ENCODE results near the gene SMIM36. TPM values are rescaled to one million over a fixed set of nuclear protein-coding genes. Genes with fewer than 3 reads are reported as not detected.
"Not testable (repeated sequence)": the region's sequence is repeated elsewhere in the genome, so short reads cannot be mapped to it uniquely, and the experiment has no call there.

SMIM36 gene
- not detected in 2 replicates for total RNA-seq

GRCh38 chr17:55510986-55511721 is at the start of gene SMIM36:
TSS of gene SMIM36 (minus strand) at chr17:55511452.
- no peak for DNase-seq (ENCODE audit: extremely low read depth, low read depth, low spot score)

DNA sequence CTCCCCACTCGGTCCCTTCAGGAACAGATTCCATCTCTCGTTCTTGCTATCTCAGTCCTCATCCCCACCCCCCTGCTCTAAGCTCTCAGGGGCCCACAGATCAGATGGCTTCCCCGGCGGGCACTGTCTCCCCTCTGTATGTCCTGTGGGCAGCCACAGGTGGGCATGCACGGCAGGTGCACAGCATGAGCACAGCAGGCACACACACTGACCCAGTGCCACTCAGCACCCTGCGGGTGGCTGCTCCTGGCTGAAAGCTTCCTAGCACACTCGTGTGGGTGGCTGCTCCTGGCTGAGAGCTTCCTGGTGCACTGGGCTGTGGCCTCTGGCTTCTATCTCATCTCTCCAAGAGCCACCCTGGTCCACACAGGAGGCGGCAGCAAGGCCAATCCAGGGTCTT is 44.5 kb upstream of the SMIM36 start:
- DNase-seq (ENCODE audit: extremely low read depth, low read depth, low spot score) = no peak

DNA sequence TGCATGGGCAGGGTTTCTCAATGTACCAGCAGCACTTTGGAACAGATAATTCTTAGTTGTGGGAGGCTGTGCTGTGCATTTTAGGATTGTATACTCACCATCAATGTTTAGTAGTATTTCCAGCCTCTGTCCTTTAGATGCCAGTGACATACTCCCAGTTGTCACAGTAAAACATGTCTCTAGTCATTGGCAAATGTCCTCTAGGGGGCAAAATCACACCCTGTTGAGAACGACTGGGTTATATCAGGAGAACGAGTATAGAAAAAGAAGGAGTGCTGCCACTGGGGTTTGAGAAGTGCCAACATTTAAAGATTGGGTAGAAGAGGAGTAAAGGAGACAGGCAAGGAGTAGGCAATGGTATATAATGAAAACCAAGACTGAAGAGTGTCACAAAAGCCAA is 37.9 kb upstream of the SMIM36 start:
- no peak for DNase-seq (ENCODE audit: extremely low read depth, low read depth, low spot score)

GRCh38 chr17:55546991-55547664 is 35.9 kb upstream of the SMIM36 start:
- DNase-seq (ENCODE audit: extremely low read depth, low read depth, low spot score) = no peak

DNA sequence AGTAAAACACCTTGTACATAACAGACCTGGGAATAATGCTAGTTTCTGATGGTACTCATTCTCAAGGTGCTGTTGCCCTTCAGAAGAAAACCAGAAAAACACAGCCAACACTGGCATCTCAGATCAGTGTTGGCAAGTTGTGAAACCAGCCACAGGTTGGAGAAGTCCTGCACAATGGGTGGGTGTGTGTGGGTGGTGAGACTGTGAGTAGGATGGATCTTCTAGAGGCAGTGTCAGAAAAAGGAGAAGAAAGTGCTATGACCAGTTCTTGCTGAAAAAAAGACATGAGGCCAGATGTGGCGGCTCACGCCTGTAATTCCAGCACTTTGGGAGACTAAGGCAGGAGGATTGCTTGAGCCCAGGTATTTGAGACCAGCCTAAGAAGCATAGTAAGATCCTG is 35.2 kb upstream of the SMIM36 start:
- DNase-seq (ENCODE audit: extremely low read depth, low read depth, low spot score) = no peak

- no peak for DNase-seq (ENCODE audit: extremely low read depth, low read depth, low spot score)
Observed at GRCh38 chr17:55545806-55546205, 34.6 kb upstream of the SMIM36 start.

DNA sequence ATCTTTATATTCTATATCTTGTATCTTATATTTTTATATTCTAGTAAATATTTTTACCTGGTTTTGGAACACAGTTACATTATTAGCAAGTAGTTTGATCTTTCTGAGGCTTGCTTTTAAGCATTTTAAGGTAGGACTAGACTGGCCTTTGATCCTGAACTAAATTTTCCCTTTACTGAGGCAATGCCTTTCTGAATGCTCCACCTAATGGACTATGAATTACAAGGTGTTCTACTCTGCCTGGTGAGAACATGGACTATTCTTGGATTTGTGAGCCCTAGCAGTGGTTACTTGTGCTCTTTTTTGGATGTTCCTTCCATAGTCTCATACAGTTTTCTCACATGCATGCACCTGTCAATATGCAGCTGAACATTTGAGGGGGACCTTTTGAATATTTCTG is 32.5 kb upstream of the SMIM36 start:
- no peak for DNase-seq (ENCODE audit: extremely low read depth, low read depth, low spot score)

DNA sequence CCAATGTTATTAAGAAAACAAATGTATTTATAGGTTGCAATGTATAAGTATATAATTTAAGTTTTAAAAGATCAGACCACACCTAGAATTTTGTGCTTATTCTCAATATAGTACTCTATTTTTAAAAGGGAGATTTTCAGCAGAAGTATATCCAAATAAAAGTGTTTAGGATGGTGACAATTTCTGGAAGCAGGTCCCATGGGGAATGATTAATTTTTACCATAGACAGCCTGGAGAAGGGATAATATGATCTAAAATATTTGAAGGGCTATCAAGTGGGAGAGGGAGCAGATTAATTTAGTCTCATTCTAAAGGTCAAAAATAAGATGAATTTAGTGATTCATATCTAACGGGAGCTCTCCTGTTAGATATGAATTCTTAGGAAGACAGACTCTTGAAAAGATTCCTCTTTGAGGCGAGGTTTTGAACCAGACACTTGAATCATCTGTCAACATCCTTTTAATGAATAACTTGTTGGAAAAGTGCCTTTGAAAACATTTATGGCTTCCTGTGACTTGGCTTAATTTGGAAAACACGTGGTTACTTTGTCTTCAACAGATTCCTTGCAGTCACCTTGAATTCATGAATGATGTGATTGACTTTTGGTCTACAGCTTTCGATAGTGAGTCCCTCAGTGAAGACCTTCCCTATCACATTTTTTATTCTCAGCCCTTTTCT is 29.3 kb upstream of the SMIM36 start:
- DNase-seq (ENCODE audit: extremely low read depth, low read depth, low spot score) = no peak

GRCh38 chr17:55536205-55536604 is 25.0 kb upstream of the SMIM36 start:
- DNase-seq (ENCODE audit: extremely low read depth, low read depth, low spot score) = no peak

DNA sequence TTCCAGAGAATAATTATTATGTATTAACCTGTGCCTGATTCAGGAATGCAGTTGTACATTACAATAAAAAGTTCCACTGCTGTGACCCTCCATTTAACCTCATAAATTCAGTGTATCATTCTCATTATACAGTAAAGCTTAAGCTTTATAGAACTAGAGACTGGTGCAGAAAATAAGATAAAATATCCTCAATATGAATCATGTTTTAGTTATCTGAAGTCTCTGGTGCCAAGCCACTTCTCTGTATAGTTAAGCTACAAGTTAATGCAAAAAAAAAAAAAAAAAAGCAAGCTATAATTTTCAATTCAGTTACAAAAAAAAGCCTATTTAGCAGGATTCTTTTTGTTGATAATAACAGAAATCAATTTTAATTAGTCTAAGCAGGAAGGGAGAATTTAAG is 22.4 kb upstream of the SMIM36 start:
- no peak for DNase-seq (ENCODE audit: extremely low read depth, low read depth, low spot score)

- no peak for DNase-seq (ENCODE audit: extremely low read depth, low read depth, low spot score)
Observed at GRCh38 chr17:55532670-55533069, 21.4 kb upstream of the SMIM36 start.

GRCh38 chr17:55531053-55531728 is 19.9 kb upstream of the SMIM36 start:
- DNase-seq (ENCODE audit: extremely low read depth, low read depth, low spot score) = no peak

GRCh38 chr17:55530064-55530463 is 18.8 kb upstream of the SMIM36 start:
- DNase-seq (ENCODE audit: extremely low read depth, low read depth, low spot score) = no peak

- DNase-seq (ENCODE audit: extremely low read depth, low read depth, low spot score) = peak; percentile 33
Observed at GRCh38 chr17:55527540-55528118, 16.4 kb upstream of the SMIM36 start.

- no peak for DNase-seq (ENCODE audit: extremely low read depth, low read depth, low spot score)
Observed at GRCh38 chr17:55524440-55525220, 13.4 kb upstream of the SMIM36 start.

DNA sequence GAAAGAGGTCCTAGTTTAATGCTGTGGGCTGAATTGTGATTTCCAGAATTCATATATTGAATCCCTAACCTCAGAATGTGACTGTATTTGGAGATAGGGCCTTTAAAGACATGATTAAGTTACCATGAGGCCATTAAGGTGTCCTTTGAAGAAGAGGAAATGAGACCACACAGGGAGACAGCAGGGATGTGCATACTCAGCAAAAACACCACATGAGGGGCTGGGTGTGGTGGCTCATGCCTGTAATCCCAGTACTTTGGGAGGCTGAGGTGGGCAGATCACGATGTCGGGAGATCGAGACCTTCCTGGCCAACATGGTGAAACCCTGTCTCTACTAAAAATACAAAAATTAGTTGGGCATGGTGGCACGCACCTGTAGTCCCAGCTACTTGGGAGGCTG is 11.8 kb upstream of the SMIM36 start:
- not testable (repeated sequence) for DNase-seq (ENCODE audit: extremely low read depth, low read depth, low spot score)

DNA sequence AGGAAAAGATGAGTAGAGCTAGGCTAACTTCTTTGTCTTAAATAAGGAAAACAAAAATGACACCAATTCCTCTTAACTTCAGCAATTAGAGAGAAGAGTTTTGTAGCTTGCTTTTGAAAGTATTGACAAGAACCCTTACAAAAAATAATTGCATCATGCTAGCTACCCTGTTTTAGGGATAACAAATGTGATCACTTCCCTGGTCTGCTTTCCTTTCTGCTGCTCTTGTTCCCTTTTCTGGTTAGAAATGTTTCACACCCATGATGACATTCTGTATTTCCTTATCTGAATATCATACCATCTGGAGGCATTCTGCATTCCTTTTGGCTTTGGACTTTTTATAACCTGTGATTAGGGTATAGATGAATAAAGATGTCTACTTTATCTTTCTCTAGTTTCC is 9.9 kb upstream of the SMIM36 start:
- DNase-seq (ENCODE audit: extremely low read depth, low read depth, low spot score) = no peak

GRCh38 chr17:55520402-55520801 is 9.2 kb upstream of the SMIM36 start:
- no peak for DNase-seq (ENCODE audit: extremely low read depth, low read depth, low spot score)

DNA sequence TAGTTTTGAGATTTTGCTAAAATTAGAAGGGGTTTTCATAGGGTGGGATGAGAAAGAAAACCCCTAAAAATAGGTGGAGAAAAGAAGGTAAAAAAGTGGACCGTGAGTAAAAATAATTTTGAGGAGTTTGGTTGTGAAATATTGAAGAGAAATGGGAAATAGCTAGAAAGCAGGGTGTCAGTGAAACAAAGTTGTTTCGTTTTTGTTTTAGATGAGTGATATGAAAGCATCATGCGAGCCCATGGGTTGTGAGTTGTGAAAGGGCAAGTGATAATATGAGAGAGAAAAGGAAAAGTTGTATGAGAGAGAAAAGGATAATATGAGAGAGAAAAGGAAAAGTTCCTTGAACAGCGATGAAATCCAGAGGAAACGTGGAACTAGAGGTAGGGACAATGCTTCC is 7.3 kb upstream of the SMIM36 start:
- no peak for DNase-seq (ENCODE audit: extremely low read depth, low read depth, low spot score)

GRCh38 chr17:55513885-55514590 is 2.8 kb upstream of the SMIM36 start:
- peak; percentile 44 for DNase-seq (ENCODE audit: extremely low read depth, low read depth, low spot score)
